GM19467 (cell line): Measurements from ENCODE around the gene SMIM10L2A.
"Not testable (repeated sequence)": the region's sequence is repeated elsewhere in the genome, so short reads cannot be mapped to it uniquely, and the experiment has no call there.

Experiments
- ATAC-seq: cut with Tn5 transposase; IDR thresholded peaks from one replicate; pipeline ENCODE4 v1.9.1; 2021; ENCODE audit warnings: mild to moderate bottlenecking, moderate library complexity; ENCODE audit not compliant: unreplicated experiment

SMIM10L2A gene

GRCh38 chrX:135421932-135422809 lies at the start of gene SMIM10L2A:
TSS of gene SMIM10L2A (plus strand) at chrX:135421944. CDS start at chrX:135422132, 188 bp downstream.
- ATAC-seq: peak; percentile 44

GRCh38 chrX:135373357-135373756 lies 48.4 kb upstream of the SMIM10L2A start:
- no peak for ATAC-seq

DNA sequence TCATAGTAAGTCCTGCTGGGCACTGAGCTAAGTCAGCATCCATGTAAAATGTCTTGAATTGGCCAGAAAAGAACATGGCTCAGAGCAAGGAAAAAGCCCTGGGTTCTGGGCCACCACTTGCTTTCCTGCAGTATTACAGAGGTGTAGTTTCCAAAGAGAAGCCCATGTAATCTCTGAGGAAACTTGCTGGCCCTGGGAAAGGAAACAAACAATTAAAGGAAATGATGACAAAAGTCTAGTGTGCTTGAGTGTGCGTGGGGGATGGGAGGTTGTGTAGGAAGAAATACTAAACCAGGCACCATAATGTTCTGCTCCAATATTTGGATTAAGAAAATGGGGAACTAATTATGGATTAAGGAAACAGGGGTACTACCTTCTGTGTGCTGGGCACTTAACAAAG lies 39.5 kb upstream of the SMIM10L2A start:
- no peak for ATAC-seq

- ATAC-seq: no peak
Observed at GRCh38 chrX:135383249-135383648, 38.5 kb upstream of the SMIM10L2A start.

DNA sequence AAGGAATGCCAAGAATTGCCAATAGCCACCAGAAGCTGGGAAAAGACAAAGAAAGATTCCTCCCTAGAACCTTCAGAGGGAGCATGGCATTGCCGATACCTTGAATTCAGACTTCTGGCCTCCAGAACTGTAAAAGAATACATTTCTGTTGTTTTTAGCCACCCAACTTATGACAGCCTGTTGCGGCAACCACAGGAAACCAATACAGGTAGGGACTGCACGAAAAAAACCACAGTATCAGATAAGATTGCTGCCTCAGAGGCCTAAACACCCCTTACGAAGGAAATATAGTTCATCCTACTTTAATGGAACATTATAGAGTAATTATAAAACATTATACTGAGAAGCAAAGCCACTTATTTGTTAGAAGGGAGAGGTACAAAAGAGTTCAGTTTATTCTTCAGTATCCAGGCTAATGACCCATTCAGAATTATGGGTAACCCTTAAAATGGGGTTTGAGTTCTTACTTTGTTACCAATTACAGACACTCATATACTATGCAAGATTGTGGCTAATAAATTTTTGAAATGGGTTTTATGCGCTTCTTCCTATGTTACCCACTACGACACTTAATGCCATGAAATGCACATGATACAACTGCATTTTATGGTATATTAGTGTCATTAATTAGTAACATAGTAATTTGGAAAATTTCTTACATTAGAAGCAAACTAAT lies 37.4 kb upstream of the SMIM10L2A start:
- no peak for ATAC-seq

- ATAC-seq: no peak
Observed at GRCh38 chrX:135388841-135389240, 32.9 kb upstream of the SMIM10L2A start.

- ATAC-seq: no peak
Observed at GRCh38 chrX:135389243-135389642, 32.5 kb upstream of the SMIM10L2A start.

DNA sequence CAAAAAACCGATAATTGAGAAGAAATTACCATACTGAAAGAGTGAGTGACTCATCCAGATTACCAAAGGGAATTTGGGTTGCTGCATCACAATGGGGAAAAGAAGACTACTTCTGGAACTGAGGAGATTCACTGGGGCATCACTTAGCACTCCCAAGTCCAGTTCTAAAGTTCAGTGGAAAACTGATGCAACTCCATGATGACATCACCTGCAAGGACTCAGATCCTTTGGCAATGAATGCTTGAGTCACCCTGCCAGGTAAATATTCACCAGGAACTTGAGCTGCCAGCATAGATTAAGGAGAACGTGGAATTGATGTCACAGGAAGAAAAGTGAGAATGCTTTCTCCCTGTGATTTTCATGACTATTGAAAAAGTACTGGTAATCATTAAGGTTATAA lies 32.0 kb upstream of the SMIM10L2A start:
- no peak for ATAC-seq

DNA sequence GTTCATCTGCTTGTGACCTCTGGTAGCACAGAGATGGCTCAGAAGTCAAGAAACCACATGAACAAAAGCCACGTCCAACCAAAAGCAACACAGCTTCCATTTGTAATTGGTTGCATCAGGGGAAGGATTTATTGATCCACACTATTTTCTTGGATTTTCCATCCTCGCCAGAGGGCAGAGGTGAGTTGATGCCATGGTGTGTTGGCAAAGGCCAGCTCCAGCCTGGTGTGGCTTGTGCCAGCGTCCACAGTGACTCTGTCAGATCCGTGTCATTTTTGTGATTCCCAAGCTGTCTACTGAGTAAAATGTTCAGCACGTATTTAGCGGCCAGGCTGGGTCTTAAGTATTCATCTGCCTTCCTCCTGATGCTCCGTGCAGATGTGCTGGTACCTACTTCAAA lies 30.0 kb upstream of the SMIM10L2A start:
- ATAC-seq: no peak

DNA sequence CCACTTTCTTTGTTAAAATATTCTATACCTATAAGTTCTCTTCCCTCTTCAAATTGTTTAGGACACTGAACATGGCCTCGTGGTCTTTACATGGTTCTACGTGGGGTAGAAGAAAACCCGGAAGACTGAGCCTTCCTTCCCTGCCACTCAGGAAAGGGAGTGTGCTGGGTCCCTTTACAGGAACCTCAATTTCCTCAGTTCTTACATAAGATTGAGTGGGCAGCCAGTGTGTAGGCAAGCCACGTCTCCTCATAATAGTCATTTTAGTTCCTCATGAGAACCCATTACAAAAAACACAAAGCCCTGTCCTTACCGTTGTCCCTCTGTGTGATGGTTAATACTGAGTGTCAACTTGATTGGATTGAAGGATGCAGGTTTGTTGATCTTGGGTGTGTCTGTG lies 28.7 kb upstream of the SMIM10L2A start:
- no peak for ATAC-seq

GRCh38 chrX:135395064-135395463 lies 26.7 kb upstream of the SMIM10L2A start:
- no peak for ATAC-seq

DNA sequence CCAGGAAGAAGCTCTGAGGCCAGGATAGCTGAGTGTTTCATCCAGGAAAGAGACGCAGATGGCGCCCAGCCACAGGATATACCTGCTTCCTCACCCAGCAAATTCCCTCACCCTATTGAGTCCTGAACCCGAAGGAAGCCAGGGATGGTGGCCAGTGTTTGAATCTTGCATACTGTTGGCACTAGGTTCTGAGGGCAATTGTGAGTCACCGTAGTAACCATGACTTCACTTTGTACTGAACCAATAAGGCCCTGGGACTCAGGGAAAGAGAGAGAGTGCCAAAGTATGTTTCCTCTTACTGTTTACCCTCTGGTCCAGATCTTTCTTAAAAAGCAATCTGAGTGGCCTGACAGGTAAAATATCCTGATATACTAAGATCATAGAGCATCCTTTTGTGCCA lies 25.6 kb upstream of the SMIM10L2A start:
- no peak for ATAC-seq

GRCh38 chrX:135396566-135396965 lies 25.2 kb upstream of the SMIM10L2A start:
- no peak for ATAC-seq

GRCh38 chrX:135397652-135398051 lies 24.1 kb upstream of the SMIM10L2A start:
- ATAC-seq: no peak

DNA sequence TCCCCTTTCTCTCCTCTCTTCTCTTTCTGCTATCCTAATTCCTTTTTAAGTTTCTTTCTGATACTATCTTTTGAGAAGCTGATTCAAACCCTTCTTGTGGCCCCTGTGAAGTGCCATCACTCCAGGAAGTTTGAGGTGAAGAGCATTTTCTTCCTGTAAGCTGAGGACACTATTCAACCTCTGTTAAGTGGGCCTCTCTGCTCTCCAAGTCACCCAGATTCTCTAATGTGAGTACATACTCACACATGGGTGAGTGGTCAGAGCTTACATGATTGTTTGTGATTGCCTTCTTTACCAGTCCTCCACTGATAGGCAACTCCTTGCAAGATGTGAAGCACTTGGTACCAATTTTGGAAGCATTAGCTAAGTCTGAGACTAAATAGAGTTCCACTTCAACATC lies 18.4 kb upstream of the SMIM10L2A start:
- ATAC-seq: no peak

DNA sequence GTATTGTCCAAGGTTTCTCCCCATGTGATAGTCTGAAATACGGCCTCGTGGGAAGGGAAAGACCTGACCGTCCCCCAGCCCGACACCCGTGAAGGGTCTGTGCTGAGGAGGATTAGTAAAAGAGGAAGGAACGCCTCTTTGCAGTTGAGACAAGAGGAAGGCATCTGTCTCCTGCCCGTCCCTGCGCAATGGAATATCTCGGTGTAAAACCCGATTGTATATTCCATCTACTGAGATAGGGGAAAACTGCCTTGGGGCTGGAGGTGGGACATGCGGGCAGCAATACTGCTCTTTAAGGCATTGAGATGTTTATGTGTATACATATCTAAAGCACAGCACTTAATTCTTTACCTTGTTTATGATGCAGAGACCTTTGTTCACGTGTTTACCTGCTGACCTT lies 15.3 kb upstream of the SMIM10L2A start:
- not testable (repeated sequence) for ATAC-seq

DNA sequence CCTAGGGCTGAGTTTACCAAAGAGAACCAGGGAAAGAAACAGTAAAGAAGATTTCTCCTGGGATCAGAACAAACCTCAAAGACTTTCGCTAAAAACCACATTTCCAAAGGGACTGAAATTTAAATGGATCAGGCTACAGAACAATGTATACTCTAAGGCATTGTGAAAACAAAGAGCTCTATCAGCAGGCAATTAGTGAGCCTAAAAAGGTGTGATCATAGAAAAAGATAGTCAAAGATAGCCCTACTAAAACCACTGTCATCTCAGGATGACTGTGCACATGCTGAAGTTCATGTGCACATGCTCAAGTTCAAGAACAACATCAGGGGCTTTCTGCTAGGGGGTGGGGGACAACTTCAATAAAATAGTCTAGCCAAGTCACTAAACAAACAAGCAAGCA lies 12.9 kb upstream of the SMIM10L2A start:
- no peak for ATAC-seq

DNA sequence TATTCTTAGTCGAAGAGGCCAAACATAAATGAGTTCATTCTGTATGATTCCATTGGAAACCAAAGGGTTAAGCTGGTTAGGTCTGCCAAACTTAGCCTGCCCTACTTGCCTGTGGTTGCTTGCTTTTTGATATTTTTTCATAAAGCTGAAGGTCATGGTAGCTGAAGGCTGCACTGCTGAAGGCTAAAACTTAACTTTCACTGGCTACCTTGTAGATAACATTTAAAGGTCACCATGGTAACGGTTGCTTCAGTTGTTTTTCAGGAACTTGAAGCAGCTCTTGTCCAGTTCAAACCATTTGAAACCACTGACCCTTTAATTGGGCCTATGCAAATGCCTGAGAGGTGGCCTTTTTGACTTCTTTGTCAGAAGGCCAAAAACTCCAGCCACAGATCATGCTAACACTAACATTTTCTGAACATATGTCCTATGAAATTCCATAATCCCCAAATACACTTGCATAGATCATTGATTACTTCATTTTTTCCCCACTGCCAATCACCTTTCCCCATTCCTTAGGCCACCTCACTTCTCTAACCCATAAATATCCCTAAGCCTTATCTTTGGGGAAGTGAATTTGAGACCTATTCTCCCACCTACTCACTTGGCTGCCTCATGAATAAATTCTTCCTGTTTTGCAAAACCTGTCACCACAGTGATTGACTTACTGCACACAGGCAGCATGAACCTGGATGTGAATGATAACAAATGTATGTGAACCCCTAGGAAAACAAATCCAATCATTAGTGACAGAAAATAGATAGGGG lies 10.7 kb upstream of the SMIM10L2A start:
- no peak for ATAC-seq

GRCh38 chrX:135411893-135412292 lies 9.9 kb upstream of the SMIM10L2A start:
- ATAC-seq: no peak

- no peak for ATAC-seq
Observed at GRCh38 chrX:135416546-135416945, 5.2 kb upstream of the SMIM10L2A start.

- ATAC-seq: no peak
Observed at GRCh38 chrX:135420831-135421230, 913 bp upstream of the SMIM10L2A start.
